Measurements from ENCODE around the gene RHOG. TPM values are rescaled to one million over a fixed set of nuclear protein-coding genes. Genes with fewer than 3 reads are reported as not detected.

The RHOG gene
- total RNA-seq, 4 donors from 2014 or later: 21.7 to 146 (median 80.6) TPM

DNA sequence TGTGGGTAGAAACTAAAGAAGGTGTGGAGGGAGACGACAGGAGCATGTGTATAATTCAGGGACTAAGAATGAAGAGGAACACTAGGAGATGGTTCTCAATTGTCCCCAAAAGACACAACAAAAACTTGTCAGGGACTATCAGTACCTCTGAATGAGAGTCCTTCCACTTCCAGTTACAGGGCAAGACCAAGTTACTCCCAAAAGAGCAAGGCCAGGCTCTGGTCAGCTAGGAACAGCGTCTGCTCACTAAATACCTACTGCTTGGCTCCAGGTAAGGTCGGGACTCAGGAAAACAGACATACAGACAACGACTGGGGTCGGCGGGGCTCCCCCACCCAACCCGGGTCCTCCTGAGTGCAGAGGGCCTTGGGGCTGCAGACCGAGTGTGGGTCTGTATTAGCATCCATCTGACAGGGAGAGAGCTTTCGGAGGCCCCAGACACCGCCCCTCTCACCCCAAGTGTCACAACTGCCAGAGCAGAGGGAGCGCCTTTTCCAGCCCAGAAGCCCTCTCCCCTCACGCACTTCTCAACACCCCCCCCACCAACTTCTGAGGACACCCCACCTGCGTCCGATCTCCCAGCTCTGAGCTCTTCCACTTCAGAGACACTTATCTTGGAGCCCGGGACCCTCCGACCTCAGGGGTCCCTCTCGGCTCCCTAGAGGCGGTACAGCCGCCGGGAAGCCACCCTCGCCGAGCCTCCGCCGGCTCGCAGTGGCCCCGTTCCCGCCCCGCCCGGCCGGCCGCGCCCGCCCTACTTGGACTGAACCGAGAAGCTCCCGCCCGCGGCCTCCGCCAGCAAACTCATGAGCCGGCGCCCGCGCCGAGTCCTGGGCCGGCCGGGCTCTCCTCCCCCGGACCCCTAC is 522 bp downstream of the RHOG start:
- Histone ChIP-seq H3K36me3 (no peaks in the 10 kb centered on the region), H3K4me1 (peaks cover 7 to 57% (median 22%) of the 10 kb centered on the region in 4 donors), H3K9me3 (no peaks in the 10 kb centered on the region), H3K27ac (peak overlapping the region; percentile 95 to 98 (median 98)), H3K4me3 (peak overlapping the region; percentile 75 to 91 (median 84)), H3K27me3 (no peaks in the 10 kb centered on the region)
- WGBS, 2 donors (ENCODE audit: low coverage in 1 of 2): 2 to 17% methylated on average over 1 to 19 of the region's 46 CpGs
- intact Hi-C loops (cut with DNase I; ENCODE audit: low total_unique reads) (loop anchor here (5.0 kb wide), 1 partner anchor 33 kb away; the partner anchor contains the start of gene PGAP2), in situ Hi-C loops (cut with MboI; ENCODE audit: low pct_ligation_motif_present in 1 of 4, low pct_unique_long_range_greater_than_20kb in 1 of 4, low sequenced_read_pairs in 3 of 4) (no loop called here)
- no peak for TF ChIP-seq EP300 (IDR thresholded peaks at IDR 0.05; ENCODE audit: low read depth)
- TF ChIP-seq POLR2AphosphoS5 (IDR thresholded peaks at IDR 0.05): no peak
- TF ChIP-seq, protein P1, sequence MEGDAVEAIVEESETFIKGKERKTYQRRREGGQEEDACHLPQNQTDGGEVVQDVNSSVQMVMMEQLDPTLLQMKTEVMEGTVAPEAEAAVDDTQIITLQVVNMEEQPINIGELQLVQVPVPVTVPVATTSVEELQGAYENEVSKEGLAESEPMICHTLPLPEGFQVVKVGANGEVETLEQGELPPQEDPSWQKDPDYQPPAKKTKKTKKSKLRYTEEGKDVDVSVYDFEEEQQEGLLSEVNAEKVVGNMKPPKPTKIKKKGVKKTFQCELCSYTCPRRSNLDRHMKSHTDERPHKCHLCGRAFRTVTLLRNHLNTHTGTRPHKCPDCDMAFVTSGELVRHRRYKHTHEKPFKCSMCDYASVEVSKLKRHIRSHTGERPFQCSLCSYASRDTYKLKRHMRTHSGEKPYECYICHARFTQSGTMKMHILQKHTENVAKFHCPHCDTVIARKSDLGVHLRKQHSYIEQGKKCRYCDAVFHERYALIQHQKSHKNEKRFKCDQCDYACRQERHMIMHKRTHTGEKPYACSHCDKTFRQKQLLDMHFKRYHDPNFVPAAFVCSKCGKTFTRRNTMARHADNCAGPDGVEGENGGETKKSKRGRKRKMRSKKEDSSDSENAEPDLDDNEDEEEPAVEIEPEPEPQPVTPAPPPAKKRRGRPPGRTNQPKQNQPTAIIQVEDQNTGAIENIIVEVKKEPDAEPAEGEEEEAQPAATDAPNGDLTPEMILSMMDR (IDR thresholded peaks at IDR 0.05): no peak
- peak; percentile 46 for TF ChIP-seq POLR2A (IDR thresholded peaks at IDR 0.05)
- DNase-seq: peak; percentile 27

DNA sequence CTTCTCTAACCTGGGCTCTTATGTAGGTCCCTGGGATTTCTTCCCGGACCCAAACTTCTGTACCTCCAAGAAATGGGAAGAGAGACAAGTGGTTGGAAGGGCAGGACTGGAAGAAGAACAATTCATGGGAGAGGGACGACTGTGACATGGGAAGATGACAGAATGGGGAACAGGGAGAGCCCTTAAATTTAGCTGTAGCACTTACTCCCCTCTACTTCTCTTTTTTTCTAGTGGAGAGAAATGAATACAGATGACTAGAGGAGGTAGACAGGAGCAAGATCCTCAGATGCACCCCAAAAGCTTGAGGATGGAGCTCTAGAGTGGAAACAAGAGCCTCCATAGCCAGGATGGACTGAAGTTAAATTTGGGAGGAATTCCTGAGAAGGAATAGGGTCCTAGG is 2.3 kb downstream of the RHOG start:
- Histone ChIP-seq H3K9me3 (no peaks in the 10 kb centered on the region), H3K4me1 (peaks cover 17 to 71% (median 32%) of the 10 kb centered on the region in 4 donors), H3K4me3 (peak overlapping the region in 1 of 4 donors; percentile 89), H3K27me3 (no peaks in the 10 kb centered on the region), H3K27ac (peak overlapping the region; percentile 61 to 98 (median 98)), H3K36me3 (no peaks in the 10 kb centered on the region)
- no peak for DNase-seq
- TF ChIP-seq POLR2AphosphoS5 (IDR thresholded peaks at IDR 0.05) (no peak), EP300 (IDR thresholded peaks at IDR 0.05; ENCODE audit: low read depth) (no peak), POLR2A (IDR thresholded peaks at IDR 0.05) (no peak)
- TF ChIP-seq, protein P1 (IDR thresholded peaks at IDR 0.05): no peak
- intact Hi-C loops (cut with DNase I; ENCODE audit: low total_unique reads) (no loop called here), in situ Hi-C loops (cut with MboI; ENCODE audit: low pct_ligation_motif_present in 1 of 4, low pct_unique_long_range_greater_than_20kb in 1 of 4, low sequenced_read_pairs in 3 of 4) (no loop called here)
- WGBS, 2 donors (ENCODE audit: low coverage in 1 of 2): 67% methylated on average over 2 of the region's 2 CpGs

DNA sequence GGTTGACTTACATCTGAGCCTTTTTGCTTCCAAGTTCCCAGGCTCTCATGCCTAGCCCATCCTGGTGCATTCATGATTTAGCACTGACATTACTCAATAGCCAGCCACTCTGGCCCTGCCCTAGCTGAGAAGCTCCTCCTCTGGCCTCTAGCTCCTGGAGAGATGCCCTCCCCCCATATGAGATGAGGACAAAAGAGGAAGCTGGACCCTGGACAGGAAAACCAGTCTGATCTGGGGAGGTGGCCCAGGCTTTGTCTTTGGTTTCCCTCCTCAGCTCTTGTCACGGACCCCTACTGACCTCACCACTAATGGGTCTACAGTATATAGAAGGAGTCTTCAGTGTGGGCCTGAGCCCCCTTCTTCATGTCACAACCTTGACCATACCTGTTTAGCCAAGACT is 3.0 kb downstream of the RHOG start:
- H3K4me3 ChIP-seq: peak overlapping the region in 1 of 4 donors; percentile 27
- TF ChIP-seq POLR2A (IDR thresholded peaks at IDR 0.05): no peak
- no peak for TF ChIP-seq EP300 (IDR thresholded peaks at IDR 0.05; ENCODE audit: low read depth)
- TF ChIP-seq, protein P1 (IDR thresholded peaks at IDR 0.05): no peak
- peak in 1 of 3 donors; percentile 9 for TF ChIP-seq POLR2AphosphoS5 (IDR thresholded peaks at IDR 0.05)
- intact Hi-C loops (cut with DNase I; ENCODE audit: low total_unique reads): no loop called here
- peak; percentile 54 for DNase-seq
- 78% methylated on average over 1 of the region's 1 CpG; no CpG with 5 or more reads in 1 of the 2 donors for WGBS, 2 donors (ENCODE audit: low coverage in 1 of 2)
- peaks cover 20 to 78% (median 35%) of the 10 kb centered on the region in 4 donors for H3K4me1 ChIP-seq
- no peaks in the 10 kb centered on the region for H3K27me3 ChIP-seq
- in situ Hi-C loops (cut with MboI; ENCODE audit: low pct_ligation_motif_present in 1 of 4, low pct_unique_long_range_greater_than_20kb in 1 of 4, low sequenced_read_pairs in 3 of 4): no loop called here
- no peaks in the 10 kb centered on the region for H3K36me3 ChIP-seq
- H3K9me3 ChIP-seq: no peaks in the 10 kb centered on the region
- peak overlapping the region; percentile 61 to 98 (median 98) for H3K27ac ChIP-seq

DNA sequence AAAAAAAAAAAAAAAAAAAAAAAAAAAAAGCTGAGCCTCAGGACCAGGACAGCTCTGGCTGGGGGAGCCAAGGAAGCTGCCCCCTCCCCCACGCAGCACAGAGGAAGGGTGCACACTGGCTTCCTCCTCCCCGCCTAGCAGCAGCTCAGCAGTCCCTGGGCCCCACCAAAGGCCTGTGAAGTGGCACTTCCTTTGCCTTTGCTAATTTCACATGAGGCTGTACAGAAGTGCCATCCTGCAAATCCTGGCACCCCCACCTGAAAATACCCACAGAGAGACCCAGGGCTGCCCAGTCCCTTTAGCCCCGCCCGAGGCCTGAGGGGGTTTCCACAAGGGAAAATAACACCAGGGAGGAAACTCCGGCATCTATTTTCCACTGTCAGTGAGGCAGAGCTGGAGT is 3.9 kb downstream of the RHOG start:
- no peaks in the 10 kb centered on the region for H3K9me3 ChIP-seq
- no peaks in the 10 kb centered on the region for H3K27me3 ChIP-seq
- TF ChIP-seq, protein P1 (IDR thresholded peaks at IDR 0.05): no peak
- TF ChIP-seq POLR2AphosphoS5 (IDR thresholded peaks at IDR 0.05): no peak
- no peak for TF ChIP-seq POLR2A (IDR thresholded peaks at IDR 0.05)
- no peak for TF ChIP-seq EP300 (IDR thresholded peaks at IDR 0.05; ENCODE audit: low read depth)
- H3K36me3 ChIP-seq: no peaks in the 10 kb centered on the region
- H3K4me3 ChIP-seq: peak overlapping the region in 1 of 4 donors; percentile 27
- peak; percentile 50 for DNase-seq
- H3K27ac ChIP-seq: peak overlapping the region; percentile 61 to 98 (median 82)
- H3K4me1 ChIP-seq: peaks cover 20 to 81% (median 39%) of the 10 kb centered on the region in 4 donors
- intact Hi-C loops (cut with DNase I; ENCODE audit: low total_unique reads): no loop called here
- 66 to 72% methylated on average over 2 to 5 of the region's 5 CpGs for WGBS, 2 donors (ENCODE audit: low coverage in 1 of 2)
- in situ Hi-C loops (cut with MboI; ENCODE audit: low pct_ligation_motif_present in 1 of 4, low pct_unique_long_range_greater_than_20kb in 1 of 4, low sequenced_read_pairs in 3 of 4): no loop called here

Measured in transverse colon (tissue), 4 donors.